ENCODE results near the gene SPPL2C. TPM values are rescaled to one million over a fixed set of nuclear protein-coding genes. Genes with fewer than 3 reads are reported as not detected.

Gene SPPL2C
- total RNA-seq, 1 experiment from 2014 or later = not detected

DNA sequence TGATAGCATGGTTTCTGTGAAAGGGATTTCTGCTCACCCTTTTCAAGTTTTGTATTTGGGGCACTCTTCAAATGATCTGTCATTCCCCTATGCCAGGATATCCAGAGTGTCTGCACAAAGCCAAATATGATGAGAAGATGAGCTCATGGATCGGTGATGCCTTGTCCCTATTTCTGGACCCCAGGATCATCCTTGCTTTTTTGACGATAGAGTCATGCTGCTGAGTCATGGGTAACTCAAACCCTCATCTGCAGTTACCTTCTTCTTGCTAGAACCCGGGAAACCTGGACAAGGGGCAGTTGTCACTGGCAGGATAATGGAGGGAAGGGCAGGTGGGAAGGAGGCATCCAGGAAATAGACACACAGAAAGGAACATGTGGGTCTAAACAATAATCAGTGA, 31.9 kb downstream of the SPPL2C start:
- intact Hi-C loops (cut with micrococcal nuclease; ENCODE audit: unreplicated experiment) = no loop called here
- peaks cover 13% of the 10 kb centered on the region for H3K4me1 ChIP-seq (ENCODE audit: insufficient read depth, low read length, poor library complexity, severe bottlenecking)
- no TSS peak for BruUV-seq (replicated peaks)
- no peaks in the 10 kb centered on the region for H3K9me3 ChIP-seq (ENCODE audit: low read depth, low read length, poor library complexity, severe bottlenecking)
- TF ChIP-seq, protein P1, sequence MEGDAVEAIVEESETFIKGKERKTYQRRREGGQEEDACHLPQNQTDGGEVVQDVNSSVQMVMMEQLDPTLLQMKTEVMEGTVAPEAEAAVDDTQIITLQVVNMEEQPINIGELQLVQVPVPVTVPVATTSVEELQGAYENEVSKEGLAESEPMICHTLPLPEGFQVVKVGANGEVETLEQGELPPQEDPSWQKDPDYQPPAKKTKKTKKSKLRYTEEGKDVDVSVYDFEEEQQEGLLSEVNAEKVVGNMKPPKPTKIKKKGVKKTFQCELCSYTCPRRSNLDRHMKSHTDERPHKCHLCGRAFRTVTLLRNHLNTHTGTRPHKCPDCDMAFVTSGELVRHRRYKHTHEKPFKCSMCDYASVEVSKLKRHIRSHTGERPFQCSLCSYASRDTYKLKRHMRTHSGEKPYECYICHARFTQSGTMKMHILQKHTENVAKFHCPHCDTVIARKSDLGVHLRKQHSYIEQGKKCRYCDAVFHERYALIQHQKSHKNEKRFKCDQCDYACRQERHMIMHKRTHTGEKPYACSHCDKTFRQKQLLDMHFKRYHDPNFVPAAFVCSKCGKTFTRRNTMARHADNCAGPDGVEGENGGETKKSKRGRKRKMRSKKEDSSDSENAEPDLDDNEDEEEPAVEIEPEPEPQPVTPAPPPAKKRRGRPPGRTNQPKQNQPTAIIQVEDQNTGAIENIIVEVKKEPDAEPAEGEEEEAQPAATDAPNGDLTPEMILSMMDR (conservative IDR thresholded peaks at IDR 0.05; ENCODE audit: low read depth, low read length) = no peak
- no peak for TF ChIP-seq EZH2 (IDR thresholded peaks at IDR 0.05; ENCODE audit: borderline replicate concordance, low read depth, low read length, poor library complexity, severe bottlenecking)
- POLR2A ChIA-PET (ENCODE audit: low non-redundant PET) = no interaction called here
- no peaks in the 10 kb centered on the region for H3K27me3 ChIP-seq (replicated peaks; ENCODE audit: insufficient read depth, low read depth, low read length, poor library complexity)
- H3K36me3 ChIP-seq (ENCODE audit: insufficient read depth, low read length, poor library complexity, severe bottlenecking) = no peaks in the 10 kb centered on the region
- no peak overlapping the region for H3K4me3 ChIP-seq (ENCODE audit: low read depth, low read length, poor library complexity, severe bottlenecking)
- DNase-seq (ENCODE audit: low spot score) = no peak
- H3K27ac ChIP-seq (ENCODE audit: low read depth, low read length, poor library complexity, severe bottlenecking) = no peak overlapping the region
- CTCF ChIA-PET = no interaction called here

DNA sequence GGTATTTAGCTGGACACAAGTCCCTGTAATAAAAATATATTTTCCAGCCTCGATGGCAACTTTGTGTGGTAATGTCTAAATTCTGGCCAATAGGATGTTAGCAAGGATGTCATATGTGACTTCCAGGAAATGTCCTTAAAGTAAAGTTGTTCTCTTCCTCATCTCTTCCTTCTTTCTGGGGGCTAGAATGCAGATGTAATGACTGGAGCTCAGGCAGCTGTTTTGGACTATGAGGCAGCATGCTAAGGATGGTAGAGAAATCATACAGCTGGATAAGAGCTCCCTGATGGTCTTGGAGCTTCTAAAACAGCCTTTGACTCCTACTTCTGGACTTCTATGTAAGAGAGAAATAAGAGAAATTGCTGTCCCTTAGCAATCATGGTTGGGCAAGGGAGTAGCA, 32.8 kb downstream of the SPPL2C start:
- H3K27ac ChIP-seq (ENCODE audit: low read depth, low read length, poor library complexity, severe bottlenecking) = no peak overlapping the region
- no peak overlapping the region for H3K4me3 ChIP-seq (ENCODE audit: low read depth, low read length, poor library complexity, severe bottlenecking)
- H3K27me3 ChIP-seq (replicated peaks; ENCODE audit: insufficient read depth, low read depth, low read length, poor library complexity) = no peaks in the 10 kb centered on the region
- no TSS peak for BruUV-seq (replicated peaks)
- POLR2A ChIA-PET (ENCODE audit: low non-redundant PET) = interaction anchor here (0.6 kb wide), 1 partner anchor 16 kb away, joined by 3 read pairs; no protein-coding TSS in a partner anchor
- DNase-seq (ENCODE audit: low spot score) = no peak
- CTCF ChIA-PET = no interaction called here
- TF ChIP-seq, protein P1 (conservative IDR thresholded peaks at IDR 0.05; ENCODE audit: low read depth, low read length) = no peak
- no peak for TF ChIP-seq EZH2 (IDR thresholded peaks at IDR 0.05; ENCODE audit: borderline replicate concordance, low read depth, low read length, poor library complexity, severe bottlenecking)
- intact Hi-C loops (cut with micrococcal nuclease; ENCODE audit: unreplicated experiment) = no loop called here
- peaks cover 13% of the 10 kb centered on the region for H3K4me1 ChIP-seq (ENCODE audit: insufficient read depth, low read length, poor library complexity, severe bottlenecking)
- no peaks in the 10 kb centered on the region for H3K9me3 ChIP-seq (ENCODE audit: low read depth, low read length, poor library complexity, severe bottlenecking)
- H3K36me3 ChIP-seq (ENCODE audit: insufficient read depth, low read length, poor library complexity, severe bottlenecking) = no peaks in the 10 kb centered on the region

DNA sequence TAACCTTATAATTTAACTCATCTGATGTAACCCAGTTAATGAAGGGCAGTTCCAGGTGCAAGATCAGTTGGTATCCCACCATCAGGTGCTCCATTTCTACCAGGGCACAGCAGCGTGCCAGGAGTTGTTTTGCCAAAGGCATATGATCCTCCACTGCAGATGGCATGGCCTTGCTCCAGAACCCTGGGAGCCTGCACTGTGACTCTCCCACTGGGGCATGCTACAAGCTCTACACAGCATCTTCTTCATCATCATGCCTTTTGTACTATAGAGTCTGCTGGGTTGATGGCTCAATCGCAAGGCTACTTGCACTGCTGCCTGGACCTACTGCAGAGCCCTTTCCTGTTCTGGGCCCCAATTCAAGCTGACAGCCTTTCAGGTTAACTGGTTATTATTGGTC, 38.4 kb downstream of the SPPL2C start:
- BruUV-seq (replicated peaks) = no TSS peak
- no peak overlapping the region for H3K27ac ChIP-seq (ENCODE audit: low read depth, low read length, poor library complexity, severe bottlenecking)
- TF ChIP-seq, protein P1 (conservative IDR thresholded peaks at IDR 0.05; ENCODE audit: low read depth, low read length) = no peak
- no peak for TF ChIP-seq EZH2 (IDR thresholded peaks at IDR 0.05; ENCODE audit: borderline replicate concordance, low read depth, low read length, poor library complexity, severe bottlenecking)

More for the DNA sequence above, 38.4 kb downstream of the SPPL2C start:
- DNase-seq (ENCODE audit: low spot score) = no peak
- no peaks in the 10 kb centered on the region for H3K27me3 ChIP-seq (replicated peaks; ENCODE audit: insufficient read depth, low read depth, low read length, poor library complexity)
- no peaks in the 10 kb centered on the region for H3K9me3 ChIP-seq (ENCODE audit: low read depth, low read length, poor library complexity, severe bottlenecking)
- no peaks in the 10 kb centered on the region for H3K4me1 ChIP-seq (ENCODE audit: insufficient read depth, low read length, poor library complexity, severe bottlenecking)
- POLR2A ChIA-PET (ENCODE audit: low non-redundant PET) = no interaction called here
- intact Hi-C loops (cut with micrococcal nuclease; ENCODE audit: unreplicated experiment) = no loop called here
- CTCF ChIA-PET = no interaction called here
- H3K36me3 ChIP-seq (ENCODE audit: insufficient read depth, low read length, poor library complexity, severe bottlenecking) = no peaks in the 10 kb centered on the region
- no peak overlapping the region for H3K4me3 ChIP-seq (ENCODE audit: low read depth, low read length, poor library complexity, severe bottlenecking)
